ENCODE results near the gene SDF4.

SDF4 gene

DNA sequence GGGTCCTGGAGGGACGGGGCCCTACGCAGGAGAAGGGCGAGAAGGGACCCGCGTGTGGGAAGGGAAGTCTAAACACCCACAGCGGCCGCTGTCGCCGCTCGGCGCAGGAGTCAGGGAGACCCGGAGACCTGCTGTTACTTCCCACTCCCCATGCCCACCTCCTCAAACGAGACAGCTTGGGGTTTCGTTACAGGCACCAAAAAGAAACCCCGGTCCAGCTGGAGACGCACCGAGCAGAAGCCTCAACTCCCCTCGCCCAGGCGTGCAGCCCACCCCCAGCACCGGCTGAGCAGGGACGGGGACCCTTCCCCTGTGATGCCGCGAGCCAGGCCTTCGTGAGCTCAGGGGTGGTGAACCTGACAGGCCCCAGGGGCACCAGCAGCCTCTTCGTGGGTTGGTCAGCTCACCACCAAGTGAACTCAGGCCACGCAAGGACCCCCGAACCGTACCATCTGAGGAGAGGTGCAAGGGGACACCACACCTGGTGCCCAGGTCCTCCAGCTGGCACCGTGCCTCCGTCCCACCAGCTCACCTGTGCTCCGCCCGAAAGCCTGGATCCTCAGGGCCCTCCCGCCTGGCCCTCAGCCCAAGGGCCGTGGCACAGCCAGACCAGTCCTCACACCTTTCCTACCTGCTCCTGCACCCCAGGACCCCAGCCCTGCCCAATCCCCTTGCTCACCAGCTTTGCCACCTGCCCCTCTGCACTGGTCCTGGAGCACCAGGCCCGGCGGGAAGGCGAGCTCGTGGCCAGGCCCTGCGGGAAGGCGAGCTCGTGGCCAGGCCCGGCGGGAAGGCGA lies 5.0 kb downstream of the SDF4 start:
- DNase-seq = no peak

DNA sequence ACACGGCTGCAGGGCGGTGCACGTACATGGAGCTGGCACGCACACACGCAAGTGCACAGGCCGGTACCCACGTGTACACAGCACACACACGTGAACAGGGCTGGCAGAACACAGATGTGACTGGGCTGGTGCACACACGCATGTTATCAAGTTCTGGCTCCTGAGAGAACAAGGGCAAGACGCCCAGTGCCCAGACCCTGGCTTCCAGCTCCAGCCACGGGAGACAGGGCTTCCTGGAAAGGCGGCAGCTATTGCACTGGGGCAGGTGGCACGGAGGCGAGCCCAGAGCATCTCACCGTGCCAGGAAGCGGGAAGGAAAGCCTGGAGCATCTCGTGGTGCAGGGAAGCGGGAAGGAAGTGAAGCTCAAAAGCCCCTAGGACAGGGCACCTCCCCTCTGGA lies 5.9 kb downstream of the SDF4 start:
- no peak for DNase-seq

DNA sequence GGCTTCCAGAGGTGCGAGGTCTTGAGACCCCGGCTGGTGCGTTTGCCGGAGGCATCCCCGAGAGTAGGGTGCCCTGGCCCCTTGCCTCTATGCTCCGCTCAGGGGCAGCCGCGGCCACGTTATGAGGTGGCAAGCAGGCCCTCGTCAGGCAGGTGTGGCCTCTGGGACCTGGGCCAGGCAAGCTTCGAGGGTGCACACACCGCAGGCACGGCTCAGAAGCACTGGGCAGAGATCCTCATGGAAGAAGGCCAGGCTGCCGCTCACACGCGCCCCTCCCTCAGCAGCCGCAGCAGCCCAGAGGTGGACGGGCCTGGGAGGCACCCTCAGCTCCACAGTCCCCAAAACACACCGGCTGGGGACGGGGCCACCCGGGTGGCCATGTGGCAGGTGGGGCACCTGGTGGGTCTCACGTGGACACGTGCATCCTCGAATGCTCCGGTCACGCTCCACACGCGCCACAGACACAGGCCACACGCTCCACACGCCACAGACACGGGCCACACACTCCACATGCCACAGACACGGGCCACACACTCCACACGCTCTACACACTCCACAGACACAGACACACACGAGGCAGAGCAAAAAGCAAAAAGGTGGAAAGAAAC lies 6.5 kb downstream of the SDF4 start:
- DNase-seq = no peak

DNA sequence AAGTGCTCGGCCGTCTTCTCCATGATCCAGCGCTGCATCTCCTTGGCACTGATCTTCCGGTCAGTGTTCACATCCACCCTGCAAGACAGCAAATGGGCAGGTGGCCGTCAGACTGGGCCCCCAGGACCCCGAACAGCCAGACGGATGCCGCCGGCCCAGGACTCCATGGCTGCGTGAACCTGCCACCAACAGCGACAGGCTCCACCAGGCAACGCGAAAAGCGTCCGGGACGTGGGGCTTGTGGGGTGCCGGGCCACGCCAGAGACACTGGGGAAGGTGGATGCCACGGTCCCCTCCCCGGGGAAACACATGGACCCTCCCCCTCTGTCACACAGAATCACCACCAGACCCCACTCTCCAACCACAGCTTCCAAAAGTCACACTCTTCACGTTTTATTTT lies 7.9 kb downstream of the SDF4 start:
- no peak for DNase-seq

DNA sequence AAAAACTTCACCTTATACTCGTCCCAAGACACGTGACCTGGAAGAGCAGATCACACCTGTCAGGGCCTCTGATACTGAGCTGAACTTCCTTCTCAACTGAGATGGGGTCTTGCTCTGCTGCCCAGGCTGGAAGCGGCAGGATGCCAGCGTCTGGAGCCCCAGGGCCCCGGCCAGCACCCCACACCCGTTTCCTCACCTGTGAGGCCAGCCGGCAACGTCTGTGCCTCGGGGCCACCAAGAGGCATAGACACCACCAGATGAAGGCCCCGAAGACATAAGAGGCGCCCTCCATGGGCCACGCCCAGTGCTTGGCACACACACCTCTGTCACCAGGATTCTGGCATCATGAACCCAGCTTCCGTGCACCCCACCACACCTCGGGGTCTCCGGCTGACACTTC lies 8.5 kb downstream of the SDF4 start:
- no peak for DNase-seq

DNA sequence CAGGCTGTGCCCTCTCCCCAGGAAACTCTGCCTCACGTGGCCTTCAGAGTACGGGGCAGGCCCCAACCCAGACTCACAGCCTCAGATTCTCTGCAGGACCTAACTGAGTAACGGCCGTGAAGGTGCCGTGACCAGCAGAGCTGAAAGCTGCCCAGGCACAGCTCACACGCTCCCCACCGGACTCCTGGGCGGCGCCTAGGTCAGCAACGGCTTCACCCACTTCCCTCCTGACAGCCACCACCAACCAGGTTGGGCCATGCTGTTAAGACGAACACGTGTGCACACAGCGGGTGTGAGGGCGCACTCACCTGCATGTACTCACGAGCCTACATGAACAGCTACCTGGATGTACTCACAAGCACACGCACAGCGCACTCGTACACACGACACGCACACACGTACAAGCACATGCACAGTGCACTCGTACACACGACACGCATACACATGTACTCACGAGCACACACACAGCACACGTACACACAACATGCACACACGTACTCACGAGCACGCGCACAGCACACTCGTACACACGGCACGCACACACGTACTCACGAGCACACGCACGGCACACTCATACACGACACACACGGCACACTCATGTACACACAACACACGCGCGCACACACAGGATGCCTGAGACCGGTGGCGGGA lies 9.1 kb downstream of the SDF4 start:
- DNase-seq = no peak

DNA sequence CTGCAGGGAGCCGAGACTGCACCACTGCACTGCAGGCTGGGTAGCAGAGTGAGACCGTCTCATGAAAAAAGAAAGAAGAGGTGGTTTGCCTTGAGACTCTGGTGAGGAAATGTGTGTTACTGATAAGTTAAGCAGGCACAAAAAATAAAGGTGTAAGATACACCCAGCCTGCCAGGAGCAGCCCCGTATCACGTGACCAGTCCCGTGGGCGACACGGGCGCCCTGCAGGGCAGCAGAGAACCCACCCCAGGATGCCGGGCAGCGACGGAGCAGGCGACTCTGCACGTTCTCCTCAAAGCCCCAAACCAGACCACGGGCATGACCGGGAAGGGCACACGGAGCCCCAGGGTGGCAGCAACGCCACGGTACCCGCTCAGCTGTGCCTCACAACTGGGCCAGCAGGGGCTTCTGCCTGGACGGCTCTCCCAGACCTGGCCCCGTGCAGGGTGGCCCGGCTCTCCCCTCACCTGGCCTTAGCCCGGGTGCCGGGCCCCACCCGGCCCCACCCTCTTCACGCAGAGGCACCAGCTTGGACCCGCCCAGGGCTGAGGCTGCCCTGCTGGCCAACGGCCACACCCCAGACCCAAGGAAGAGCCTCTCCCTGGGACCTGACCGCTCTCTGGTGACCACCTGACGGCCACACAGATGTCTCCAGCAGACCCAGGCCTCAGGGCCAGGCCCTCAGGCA lies 9.8 kb downstream of the SDF4 start:
- DNase-seq = no peak

DNA sequence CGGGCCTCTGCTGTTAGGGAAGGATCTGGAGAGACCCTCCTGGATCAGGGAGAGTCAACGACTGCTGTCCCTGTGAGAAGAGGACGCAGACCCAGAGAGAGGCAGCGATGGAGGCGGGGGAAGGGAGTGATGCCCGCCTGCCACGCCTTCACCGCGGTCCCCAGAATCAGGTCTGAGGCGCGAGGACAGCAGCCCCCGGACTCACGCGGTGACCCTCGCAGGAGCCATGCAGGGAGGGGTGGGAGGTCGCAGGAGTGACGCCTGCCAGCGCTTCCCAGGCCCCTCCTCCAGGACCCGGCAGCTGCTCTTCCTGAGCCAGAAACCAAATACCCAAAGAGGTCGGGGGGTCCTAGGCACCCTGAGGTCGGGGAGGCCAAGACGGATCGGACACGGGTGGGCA lies 11.6 kb downstream of the SDF4 start:
- DNase-seq = no peak

DNA sequence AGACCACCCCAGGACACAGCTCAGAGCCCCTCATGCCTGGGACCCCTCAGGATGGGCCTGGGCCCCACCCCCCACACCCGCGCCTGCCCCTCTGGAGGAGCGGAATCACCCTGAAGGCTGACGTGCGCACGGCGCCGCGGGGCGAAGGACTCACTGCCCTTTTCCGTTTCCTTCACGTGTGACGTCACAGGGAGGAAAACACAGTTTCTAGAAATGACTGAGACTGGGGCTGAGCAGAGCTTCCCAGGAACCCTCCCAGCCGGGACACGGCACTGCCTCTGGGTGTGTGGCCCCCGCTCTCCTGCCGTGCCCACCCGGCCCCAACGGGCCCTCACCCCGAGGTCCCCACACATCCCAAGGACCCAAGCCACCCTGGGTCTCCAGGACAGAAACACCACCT lies 12.5 kb downstream of the SDF4 start:
- no peak for DNase-seq

DNA sequence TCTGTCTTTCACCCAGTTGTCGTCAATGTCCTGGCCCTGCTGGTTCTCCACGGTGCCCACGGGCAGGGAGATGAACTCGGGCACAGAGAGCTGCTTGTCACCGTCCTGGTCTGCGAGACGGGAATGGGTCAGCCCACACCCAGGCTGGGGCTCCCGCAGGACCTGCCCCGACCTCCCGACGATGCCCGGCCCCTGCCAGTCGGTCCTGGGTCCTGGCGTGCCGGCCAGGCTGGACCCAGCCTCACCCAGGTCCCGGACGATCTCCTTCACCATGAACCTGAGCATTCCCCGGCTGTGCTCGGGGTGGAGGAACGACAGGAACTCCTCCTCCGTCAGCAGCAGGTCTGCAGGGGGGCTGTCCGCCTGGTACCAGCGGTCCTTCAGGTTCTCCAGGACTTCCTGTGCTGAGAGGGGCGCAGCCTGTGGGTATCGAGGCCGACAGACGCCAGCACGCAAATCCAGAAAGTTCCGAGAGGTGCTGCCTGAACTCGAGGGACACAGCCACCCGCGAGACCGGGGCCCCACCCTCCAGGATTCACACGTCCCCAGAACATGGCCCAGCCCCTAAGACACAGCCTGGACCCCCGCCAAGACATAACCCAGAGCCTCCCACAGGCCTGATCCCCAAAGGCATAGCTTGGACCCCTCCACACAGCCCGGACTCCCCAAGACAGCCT lies 13.1 kb downstream of the SDF4 start:
- no peak for DNase-seq

DNA sequence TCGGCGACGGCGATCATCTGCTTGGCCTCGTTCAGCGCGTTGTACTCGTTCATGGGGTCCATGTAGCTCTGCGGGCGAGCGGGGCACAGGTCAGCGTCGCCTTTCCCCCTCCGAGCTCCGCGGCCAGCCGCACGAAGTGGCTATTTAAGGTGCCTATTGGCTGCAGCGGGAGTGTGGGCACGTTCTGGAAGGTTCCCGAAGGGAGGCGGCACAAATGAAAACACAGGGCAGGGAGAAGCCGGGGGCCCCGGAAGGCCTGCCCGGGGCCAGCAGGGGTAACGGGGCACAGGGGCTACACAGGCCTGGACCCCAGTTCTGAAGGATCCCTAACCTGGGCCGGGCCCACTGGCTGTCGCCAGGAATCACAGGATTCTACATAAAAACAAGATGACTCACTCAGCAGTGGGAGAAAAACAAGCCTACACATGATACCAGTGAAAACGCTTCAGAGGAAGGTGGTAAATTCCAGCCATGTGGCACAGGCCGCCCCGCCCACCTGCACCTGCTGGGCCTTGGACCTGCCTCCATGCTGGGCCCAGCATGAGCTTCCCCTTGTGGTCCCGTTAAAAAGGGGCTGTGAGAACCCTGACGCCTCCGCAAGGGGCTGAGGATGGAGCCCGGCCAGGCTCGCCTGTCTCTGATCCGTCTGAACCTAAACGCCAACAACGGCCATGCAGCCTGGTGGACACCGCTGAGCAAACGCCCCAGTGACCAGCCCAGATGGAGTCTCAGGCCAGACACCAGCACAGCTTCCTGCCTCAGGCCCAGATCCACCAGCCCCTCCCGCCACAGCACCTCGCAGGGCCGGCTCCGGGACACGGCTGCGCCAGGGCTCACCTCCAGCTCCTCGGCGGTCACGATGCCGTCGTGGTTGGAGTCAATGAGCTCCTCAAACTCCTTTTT lies 13.9 kb downstream of the SDF4 start:
- no peak for DNase-seq

DNA sequence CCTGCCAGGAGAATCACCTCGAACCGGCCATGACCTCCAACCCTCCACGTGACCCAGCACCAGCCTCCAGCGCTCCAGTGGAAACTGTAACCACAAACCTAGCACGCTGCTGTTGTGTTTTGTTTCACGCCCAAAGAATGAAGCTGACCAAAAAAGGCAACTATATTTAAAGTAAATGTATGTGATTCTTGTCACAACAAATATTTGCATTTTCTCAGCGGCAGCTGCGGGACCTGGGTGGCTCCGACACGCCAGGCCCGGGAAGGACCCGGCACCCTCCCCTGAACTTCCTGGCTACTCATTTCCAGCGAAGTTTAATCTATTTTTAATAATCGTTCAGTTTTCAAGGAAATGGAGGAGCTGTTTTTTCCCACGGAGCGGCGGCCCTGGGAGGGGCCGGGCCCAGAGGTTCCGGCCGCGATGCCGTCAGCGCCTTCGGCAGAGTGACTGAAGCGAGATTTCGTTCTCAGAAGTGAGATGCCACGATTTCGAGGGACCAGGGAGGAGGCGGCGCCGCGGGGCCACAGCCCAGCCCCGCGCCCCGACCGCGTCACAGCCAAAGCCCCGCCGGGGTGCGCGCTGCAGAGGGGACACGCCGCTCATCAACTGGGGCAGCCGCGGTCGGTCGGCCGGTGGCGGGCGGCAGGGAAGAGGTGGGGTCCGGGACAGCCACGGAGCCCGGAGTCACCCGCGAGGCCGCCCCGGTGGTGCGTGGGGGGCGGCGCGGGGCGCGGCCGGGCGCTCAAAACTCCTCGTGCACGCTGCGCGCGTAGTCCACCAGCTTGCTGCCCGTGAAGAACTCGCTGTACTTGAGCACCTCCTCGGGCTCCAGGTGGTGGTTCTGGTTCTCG lies 14.8 kb downstream of the SDF4 start:
- no peak for DNase-seq

DNA sequence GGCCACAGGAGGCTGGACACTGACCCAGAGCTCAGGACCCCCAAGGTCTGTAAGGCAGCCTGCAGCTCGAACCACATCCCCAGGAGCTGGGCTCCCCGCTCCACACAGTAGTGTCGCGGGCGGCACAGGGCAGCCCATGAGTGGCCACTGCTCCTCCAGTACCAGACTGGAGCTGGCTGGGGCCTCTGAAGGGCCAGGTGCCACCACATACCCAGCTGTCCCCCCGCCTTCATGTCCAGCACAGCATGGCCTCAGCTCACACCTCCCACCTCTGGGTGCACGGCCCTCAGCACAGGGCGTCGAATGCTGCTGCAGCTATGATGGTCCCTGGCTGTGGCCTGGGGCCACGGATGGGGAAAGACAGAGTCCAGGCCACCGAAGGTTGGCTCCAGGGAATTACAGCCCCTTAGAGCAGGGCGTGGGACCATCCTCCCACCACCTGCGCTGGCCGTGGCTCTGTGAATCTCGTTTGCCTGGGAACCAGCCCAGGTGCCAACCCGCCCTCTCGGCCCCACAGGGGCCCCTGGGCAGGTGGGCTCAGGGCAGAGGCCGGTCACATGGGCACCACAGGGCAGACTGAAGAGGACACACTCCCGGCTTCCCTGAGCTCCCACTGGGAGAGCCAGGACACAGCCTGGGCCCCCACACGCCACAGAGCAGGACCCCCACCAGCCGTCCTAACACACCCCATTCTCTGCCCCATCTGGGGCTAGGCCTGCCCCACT lies 15.8 kb downstream of the SDF4 start:
- DNase-seq = no peak

DNA sequence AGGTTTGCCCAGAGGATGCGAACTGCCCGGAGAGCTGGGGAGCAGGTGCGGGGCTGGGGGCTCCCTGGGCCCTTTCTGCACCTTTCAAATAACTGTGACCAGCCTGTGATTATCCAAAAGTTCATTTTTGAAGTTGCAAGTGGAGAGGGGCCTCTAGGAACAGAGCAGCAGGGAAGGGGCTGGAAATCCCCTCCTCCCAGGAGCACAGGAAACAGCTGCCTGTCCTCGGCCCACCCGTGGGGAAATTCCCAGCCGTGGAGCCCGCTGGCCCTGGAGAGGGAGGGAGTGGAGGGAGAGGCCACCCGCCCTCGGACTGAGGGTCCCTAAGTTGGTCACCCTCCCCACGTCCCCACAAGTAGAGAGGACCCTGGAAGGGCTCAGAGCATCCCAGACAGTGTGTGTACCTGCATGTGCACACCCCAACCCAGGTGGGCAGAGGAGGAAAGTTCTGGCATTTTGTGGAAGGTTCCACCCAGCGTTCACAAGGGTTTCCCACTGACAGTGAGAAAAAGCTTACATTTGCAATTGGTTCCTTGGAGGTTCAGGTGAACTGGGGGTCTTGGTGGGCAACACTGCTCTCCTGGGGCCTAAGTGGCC lies 16.6 kb downstream of the SDF4 start:
- DNase-seq = no peak

DNA sequence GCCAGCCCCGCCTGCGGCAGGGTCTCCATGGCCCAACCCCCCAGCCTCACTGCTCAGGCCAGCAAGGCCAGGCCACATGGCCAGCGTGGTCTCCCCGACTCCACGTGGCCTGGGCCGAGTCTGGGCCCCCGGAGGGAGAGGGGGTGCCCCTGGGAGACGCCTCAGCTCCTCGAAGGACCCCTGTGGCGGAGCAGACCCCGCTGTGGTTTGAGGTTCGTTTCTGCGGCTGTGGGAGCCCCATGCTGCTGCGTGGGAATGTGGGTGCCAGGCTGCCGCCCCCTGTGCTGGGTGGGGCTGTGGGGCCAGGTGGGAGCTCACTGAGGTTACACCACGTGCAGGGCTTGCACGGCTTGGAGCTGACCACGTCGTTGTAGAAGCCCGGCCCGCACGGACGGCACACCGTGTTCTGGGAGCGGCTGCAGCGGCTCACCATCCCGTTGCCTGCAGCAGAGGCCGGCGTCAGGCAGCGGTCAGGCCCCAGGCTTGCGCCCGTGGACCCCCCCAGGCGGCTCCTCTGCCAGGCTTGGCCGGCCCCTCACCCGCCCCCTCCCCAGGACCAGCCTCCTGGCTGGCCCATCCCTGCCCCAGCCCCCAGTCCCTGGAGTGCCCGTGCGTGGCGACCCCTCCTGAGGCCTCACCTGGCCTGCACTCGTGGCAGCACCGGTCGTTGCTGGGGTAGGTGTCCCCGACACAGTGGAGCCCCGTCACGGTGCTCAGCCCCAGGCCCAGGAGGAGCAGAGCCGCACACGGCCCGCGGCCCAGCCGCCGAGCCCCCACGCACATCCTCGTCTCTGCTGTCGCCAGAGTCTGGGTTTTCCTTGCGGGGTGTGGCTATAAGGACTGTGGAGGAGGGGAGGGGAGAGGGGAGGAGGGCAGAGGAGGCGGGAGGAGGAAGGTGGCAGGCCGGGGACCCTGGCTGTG lies 18.2 kb downstream of the SDF4 start, which contains the start of gene TNFRSF4:
Gene TNFRSF4 (minus strand): TSS at position 809 of the 921 bp plus-strand sequence. CDS start 26 bp downstream, at position 783.
- DNase-seq = no peak

DNA sequence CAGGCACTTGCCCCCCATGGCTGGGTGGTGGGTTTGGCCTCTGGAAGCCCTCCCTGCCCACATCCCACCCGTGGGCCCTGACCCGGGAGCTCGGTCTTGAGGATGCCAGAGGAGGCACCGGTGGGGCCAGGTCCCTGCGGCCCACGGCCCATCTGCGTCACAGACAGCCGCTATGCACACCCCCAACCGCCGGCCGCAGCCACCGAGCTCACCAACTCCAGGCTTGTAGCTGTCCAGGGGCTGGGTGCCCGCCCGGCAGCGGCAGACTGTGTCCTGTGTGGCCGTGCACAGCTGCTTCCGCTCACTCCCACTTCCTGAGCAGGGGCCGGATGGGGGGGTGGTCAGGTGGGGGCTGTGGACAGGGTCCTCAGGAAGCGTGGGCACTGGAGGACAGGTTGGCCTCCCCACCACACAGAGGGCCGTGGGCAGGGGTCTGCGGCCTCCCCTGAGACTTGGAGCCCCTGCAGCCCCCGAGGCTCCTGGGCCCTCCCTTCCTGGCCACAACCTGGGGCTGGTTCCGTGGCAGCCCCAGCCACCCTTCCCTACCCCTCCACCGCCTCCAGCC lies 18.9 kb downstream of the SDF4 start:
- DNase-seq = no peak

DNA sequence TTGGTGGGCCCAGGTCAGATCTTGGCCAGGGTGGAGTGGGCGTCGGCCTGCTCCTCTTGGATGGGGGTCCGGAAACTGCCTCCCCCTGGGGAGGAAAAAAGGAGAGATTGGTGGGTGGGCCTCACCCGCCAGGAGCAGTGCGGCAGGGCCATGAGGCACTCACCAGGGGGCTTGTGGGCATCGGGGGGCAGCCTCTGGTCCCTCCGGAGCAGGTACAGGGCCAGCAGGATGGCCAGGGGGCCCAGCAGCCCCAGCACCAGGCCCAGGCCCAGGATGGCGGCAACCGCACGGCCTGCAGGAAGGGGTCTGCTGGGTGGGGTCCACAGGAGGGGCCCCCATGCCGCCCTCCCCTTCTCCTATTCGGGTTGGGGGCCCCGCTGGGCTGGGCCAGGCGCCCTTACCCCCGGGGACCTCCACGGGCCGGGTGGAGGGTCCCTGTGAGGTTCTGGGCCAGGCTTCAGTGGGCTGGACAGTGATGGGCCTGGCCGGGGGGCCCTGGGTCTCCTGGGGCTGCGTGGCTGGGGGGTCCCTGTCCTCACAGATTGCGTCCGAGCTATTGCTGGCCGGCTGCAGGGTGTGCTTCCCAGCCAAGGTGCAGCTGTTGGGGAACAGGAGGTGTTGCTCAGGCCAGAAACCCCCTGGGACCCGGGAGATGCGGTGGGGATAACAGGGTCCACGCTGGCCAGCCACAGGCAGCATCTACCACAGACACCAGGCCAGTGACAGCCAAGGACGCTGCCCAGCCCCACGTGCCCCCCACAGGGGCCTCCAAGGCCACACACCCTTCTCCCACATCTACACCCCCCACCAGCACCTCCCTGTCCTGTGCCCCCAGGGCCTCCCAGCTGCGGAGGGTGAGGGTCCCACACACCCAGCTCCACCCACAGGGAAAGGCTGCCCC lies 20.0 kb downstream of the SDF4 start:
- DNase-seq = no peak
